B cell (primary cell): Measurements from ENCODE around the gene RGS10. TPM values are rescaled to one million over a fixed set of nuclear protein-coding genes. Genes with fewer than 3 reads are reported as not detected.

Experiments
- ATAC-seq: fragments of 200-7000 bp; cut with Tn5 transposase; one replicate; pipeline ENCODE4 v1.10.0; 2021; ENCODE audit warnings: low read depth, mild to moderate bottlenecking, moderate number of reproducible peaks, moderate library complexity
- CTCF ChIA-PET: fragments of 350-600 bp; sonication (Branson Sonifier 250); formaldehyde crosslinking; loops from one replicate; lab custom pipeline; 2021; ENCODE audit warnings: antibody characterized with exemption, inconsistent platforms; lab: Charles Lee
- POLR2A ChIA-PET: fragments of 350-600 bp; sonication (Branson Sonifier 250); formaldehyde crosslinking; loops from one replicate; lab custom pipeline; 2021; ENCODE audit warnings: antibody characterized with exemption; lab: Charles Lee
- DNase-seq: peaks from one replicate; pipeline ENCODE4 v3.0.0; 2013
- H2AFZ ChIP-seq: 2 replicates; pipeline ENCODE4 v1.6.1; 2012; ENCODE audit warnings: mild to moderate bottlenecking, low read depth, low read length; ENCODE audit not compliant: insufficient read depth, poor library complexity, severe bottlenecking
- H3K27ac ChIP-seq, 2 donors: 1 replicate in 1 of 2; 2 replicates in 1 of 2; pipeline ENCODE4 v1.5.1; 2012 to 2013; ENCODE audit warnings: low read length in 2 of 2, mild to moderate bottlenecking in 2 of 2, moderate library complexity in 1 of 2
- H3K27me3 ChIP-seq, 4 experiments: fragments of 200-600 bp in 1 of 4; sonication (generic) in 1 of 4; replicated peaks in 1 of 4; 1 replicate in 2 of 4; 2 replicates in 2 of 4; pipeline versions ENCODE4 v1.6.1 to v1.7.0; 2013 to 2016; ENCODE audit warnings: low read length in 3 of 4, mild to moderate bottlenecking in 2 of 4, mixed read lengths in 1 of 4, moderate library complexity in 1 of 4; ENCODE audit not compliant: insufficient read depth in 4 of 4, control insufficient read depth in 3 of 4; ENCODE audit errors: control extremely low read depth in 1 of 4
- H3K36me3 ChIP-seq, 2 experiments: replicated peaks in 1 of 2; 1 replicate in 1 of 2; 2 replicates in 1 of 2; pipeline versions ENCODE4 v1.6.1 to v1.7.1; 2013; ENCODE audit warnings: low read length in 1 of 2; ENCODE audit not compliant: insufficient read depth in 2 of 2, control insufficient read depth in 1 of 2; ENCODE audit errors: control extremely low read depth in 1 of 2, extremely low read depth in 1 of 2
- H3K4me1 ChIP-seq, 2 donors: fragments of 200-600 bp in 1 of 2; sonication (generic) in 1 of 2; 1 replicate in 1 of 2; 2 replicates in 1 of 2; pipeline versions ENCODE4 v1.5.1 to v1.6.1; 2013 to 2017; ENCODE audit warnings: low read length in 2 of 2; ENCODE audit not compliant: control insufficient read depth in 2 of 2, insufficient read depth in 2 of 2
- H3K4me2 ChIP-seq: replicated peaks from 2 replicates; pipeline ENCODE3; 2012; ENCODE audit warnings: mild to moderate bottlenecking, low read depth, low read length; ENCODE audit not compliant: poor library complexity, severe bottlenecking
- H3K4me3 ChIP-seq, 5 experiments: fragments of 200-600 bp in 1 of 5; sonication (generic) in 1 of 5; 1 replicate in 3 of 5; 2 replicates in 2 of 5; pipeline versions ENCODE4 v1.5.1 to v1.7.0; 2011 to 2016; ENCODE audit warnings: low read length in 4 of 5, mild to moderate bottlenecking in 4 of 5, low read depth in 2 of 5, control low read depth in 1 of 5, moderate library complexity in 1 of 5; ENCODE audit not compliant: insufficient read depth in 1 of 5; ENCODE audit errors: control extremely low read depth in 1 of 5, extremely low read depth in 1 of 5
- H3K79me2 ChIP-seq: fragments of 200-600 bp; sonication (generic); one replicate; pipeline ENCODE4 v1.6.0; 2016; ENCODE audit warnings: low read length; ENCODE audit not compliant: control insufficient read depth, insufficient read depth
- H3K9ac ChIP-seq: fragments of 200-600 bp; sonication (generic); 2 replicates; pipeline ENCODE4 v1.6.1; 2017; ENCODE audit warnings: mild to moderate bottlenecking, low read length, moderate library complexity
- H3K9me3 ChIP-seq, 3 donors: one replicate each; pipeline versions ENCODE4 v1.6.1 to v1.7.1; 2013; ENCODE audit warnings: low read length in 2 of 3; ENCODE audit not compliant: control insufficient read depth in 2 of 3, insufficient read depth in 1 of 3; ENCODE audit errors: control extremely low read depth in 1 of 3
- H4K20me1 ChIP-seq: 2 replicates; pipeline ENCODE4 v1.6.0; 2012; ENCODE audit warnings: mild to moderate bottlenecking, low read length; ENCODE audit not compliant: insufficient read depth, control insufficient read depth, poor library complexity, severe bottlenecking
- H3K27ac Mint-ChIP-seq: one replicate; pipeline ENCODE4 v1.8.0; 2021; ENCODE audit warnings: mixed read lengths
- H3K27me3 Mint-ChIP-seq: one replicate; pipeline ENCODE4 v1.8.0; 2021; ENCODE audit warnings: mixed read lengths
- H3K4me1 Mint-ChIP-seq: one replicate; pipeline ENCODE4 v1.8.0; 2021; ENCODE audit warnings: mixed read lengths
- H3K4me3 Mint-ChIP-seq: one replicate; pipeline ENCODE4 v1.8.0; 2021; ENCODE audit warnings: mixed read lengths
- H3K9me3 Mint-ChIP-seq: one replicate; pipeline ENCODE4 v1.8.0; 2022; ENCODE audit warnings: mixed read lengths; ENCODE audit not compliant: insufficient read depth
- EZH2 ChIP-seq: IDR thresholded peaks from 2 replicates; pipeline ENCODE4 v1.6.1; 2012; ENCODE audit warnings: borderline replicate concordance, low read depth, mild to moderate bottlenecking, moderate library complexity, low read length; ENCODE audit not compliant: insufficient read depth, poor library complexity, severe bottlenecking
- WGBS: methylation state at CpG from one replicate; pipeline ENCODE4 v1.1.5; 2013; ENCODE audit warnings: missing lambda C conversion rate; ENCODE audit not compliant: insufficient coverage; 5-methylcytosine and 5-hydroxymethylcytosine counted together
- intact Hi-C: fragments of 100-400 bp; cut with micrococcal nuclease; formaldehyde crosslinking; loops from one replicate; pipeline ENCODE4 v1.10.0; 2022
- polyA plus RNA-seq: library from polyadenylated mRNA; depleted of rRNA; stranded (reverse); fragments of >200 nt; gene quantifications from 2 replicates; pipeline ENCODE4 v1.2.3, GENCODE V29; 2012
- total RNA-seq, 2 donors: library from RNA; stranded (reverse); fragments of 120-200 nt in 1 of 2; gene quantifications; 1 replicate in 1 of 2; 2 replicates in 1 of 2; pipeline versions ENCODE4 v1.2.3 to v1.2.4, GENCODE V29; 2013 to 2022
- TF ChIP-seq, protein P1 (sequence below): fragments of 200-600 bp; IDR thresholded peaks from one replicate; pipeline ENCODE4 v1.8.0; 2022; ENCODE audit warnings: antibody characterized with exemption, mild to moderate bottlenecking

Gene RGS10
- total and polyA plus RNA-seq, 2 donors (not counting 1 experiment from before 2014, with no cell fraction given), result 10.9 to 20.3 TPM

GRCh38 chr10:119495545-119495944 lies 47.0 kb downstream of the RGS10 start:
- H3K9me3 Mint-ChIP-seq, result no peaks in the 10 kb centered on the region
- no peak for ATAC-seq
- intact Hi-C loops, result no loop called here
- H3K79me2 ChIP-seq, result no peaks in the 10 kb centered on the region
- no peaks in the 10 kb centered on the region for H3K27me3 Mint-ChIP-seq
- H3K9me3 ChIP-seq, result no peaks in the 10 kb centered on the region
- 90% methylated on average over 3 of the region's 3 CpGs for WGBS
- ChIA-PET POLR2A (interaction anchor here (0.6 kb wide), 1 partner anchor 343 kb away, joined by 3 read pairs; no protein-coding TSS in a partner anchor), CTCF (no interaction called here)
- H3K36me3 ChIP-seq, result peaks cover 0 to 4% of the 10 kb centered on the region in 2 experiments
- H3K9ac ChIP-seq, result no peak overlapping the region
- no peak for TF ChIP-seq EZH2
- TF ChIP-seq, protein P1, sequence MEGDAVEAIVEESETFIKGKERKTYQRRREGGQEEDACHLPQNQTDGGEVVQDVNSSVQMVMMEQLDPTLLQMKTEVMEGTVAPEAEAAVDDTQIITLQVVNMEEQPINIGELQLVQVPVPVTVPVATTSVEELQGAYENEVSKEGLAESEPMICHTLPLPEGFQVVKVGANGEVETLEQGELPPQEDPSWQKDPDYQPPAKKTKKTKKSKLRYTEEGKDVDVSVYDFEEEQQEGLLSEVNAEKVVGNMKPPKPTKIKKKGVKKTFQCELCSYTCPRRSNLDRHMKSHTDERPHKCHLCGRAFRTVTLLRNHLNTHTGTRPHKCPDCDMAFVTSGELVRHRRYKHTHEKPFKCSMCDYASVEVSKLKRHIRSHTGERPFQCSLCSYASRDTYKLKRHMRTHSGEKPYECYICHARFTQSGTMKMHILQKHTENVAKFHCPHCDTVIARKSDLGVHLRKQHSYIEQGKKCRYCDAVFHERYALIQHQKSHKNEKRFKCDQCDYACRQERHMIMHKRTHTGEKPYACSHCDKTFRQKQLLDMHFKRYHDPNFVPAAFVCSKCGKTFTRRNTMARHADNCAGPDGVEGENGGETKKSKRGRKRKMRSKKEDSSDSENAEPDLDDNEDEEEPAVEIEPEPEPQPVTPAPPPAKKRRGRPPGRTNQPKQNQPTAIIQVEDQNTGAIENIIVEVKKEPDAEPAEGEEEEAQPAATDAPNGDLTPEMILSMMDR, result no peak
- H3K4me2 ChIP-seq, result no peak overlapping the region
- H3K4me1 Mint-ChIP-seq, result peaks cover 10% of the 10 kb centered on the region
- no peaks in the 10 kb centered on the region for H3K27me3 ChIP-seq
- DNase-seq, result no peak
- H3K27ac Mint-ChIP-seq, result no peak overlapping the region
- H3K4me1 ChIP-seq, result no peaks in the 10 kb centered on the region
- no peak overlapping the region for H3K27ac ChIP-seq
- no peak overlapping the region for H3K4me3 ChIP-seq
- H2AFZ ChIP-seq, result no peak overlapping the region
- H4K20me1 ChIP-seq, result no peaks in the 10 kb centered on the region
- no peak overlapping the region for H3K4me3 Mint-ChIP-seq

DNA sequence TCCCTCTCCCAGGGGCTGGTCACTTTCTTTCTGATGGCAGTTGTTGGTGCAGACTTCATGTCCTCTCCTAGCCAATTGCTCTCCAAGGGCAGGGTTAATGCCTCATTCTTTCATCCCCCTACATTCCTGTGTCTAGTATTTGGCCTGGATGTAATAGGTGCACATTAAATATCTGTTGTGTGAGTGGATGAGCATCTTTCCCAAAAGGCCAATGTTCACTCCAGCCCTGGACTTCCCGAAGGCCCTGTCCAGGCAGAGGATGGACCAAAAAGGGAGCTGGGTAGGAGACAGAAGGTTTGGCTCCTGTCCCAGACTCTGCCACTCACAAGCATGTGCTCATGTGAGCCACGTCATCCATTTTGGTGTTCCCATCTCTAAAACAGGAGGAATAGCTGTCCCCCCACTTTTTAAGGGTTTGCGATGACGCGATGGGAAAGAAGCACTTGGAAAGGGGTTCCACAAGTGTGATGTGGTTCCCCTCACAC lies 47.5 kb downstream of the RGS10 start:
- no peak overlapping the region for H3K4me2 ChIP-seq
- Mint-ChIP-seq H3K4me3 (no peak overlapping the region), H3K4me1 (peaks cover 10% of the 10 kb centered on the region), H3K9me3 (no peaks in the 10 kb centered on the region), H3K27me3 (no peaks in the 10 kb centered on the region), H3K27ac (no peak overlapping the region)
- CTCF ChIA-PET, result interaction anchor here (1.2 to 1.3 kb wide), 2 partner anchors 15 to 286 kb away, joined by 4 to 6 read pairs; no protein-coding TSS in a partner anchor
- DNase-seq, result no peak
- POLR2A ChIA-PET, result interaction anchor here (0.6 kb wide), 1 partner anchor 342 kb away, joined by 3 read pairs; no protein-coding TSS in a partner anchor
- no peak overlapping the region for H3K27ac ChIP-seq
- intact Hi-C loops, result no loop called here
- H4K20me1 ChIP-seq, result no peaks in the 10 kb centered on the region
- 100% methylated on average over 2 of the region's 5 CpGs for WGBS
- H2AFZ ChIP-seq, result no peak overlapping the region
- no peak for TF ChIP-seq EZH2
- TF ChIP-seq, protein P1, result no peak
- H3K4me3 ChIP-seq, result no peak overlapping the region
- H3K9me3 ChIP-seq, result no peaks in the 10 kb centered on the region
- H3K79me2 ChIP-seq, result no peaks in the 10 kb centered on the region
- H3K9ac ChIP-seq, result no peak overlapping the region
- H3K4me1 ChIP-seq, result peaks cover 0 to 2% of the 10 kb centered on the region in 2 donors
- no peaks in the 10 kb centered on the region for H3K27me3 ChIP-seq
- H3K36me3 ChIP-seq, result peaks cover 0 to 4% of the 10 kb centered on the region in 2 experiments
- no peak for ATAC-seq
